GM21367 (cell line): Measurements from ENCODE around the gene FAM222A.

Experiments
- ATAC-seq: cut with Tn5 transposase; IDR thresholded peaks from one replicate; pipeline ENCODE4 v1.9.1; 2021; ENCODE audit not compliant: unreplicated experiment

FAM222A gene

GRCh38 chr12:109736552-109737108 lies 23.0 kb downstream of the FAM222A start:
- no peak for ATAC-seq

- no peak for ATAC-seq
Observed at GRCh38 chr12:109737126-109737525, 23.5 kb downstream of the FAM222A start.

DNA sequence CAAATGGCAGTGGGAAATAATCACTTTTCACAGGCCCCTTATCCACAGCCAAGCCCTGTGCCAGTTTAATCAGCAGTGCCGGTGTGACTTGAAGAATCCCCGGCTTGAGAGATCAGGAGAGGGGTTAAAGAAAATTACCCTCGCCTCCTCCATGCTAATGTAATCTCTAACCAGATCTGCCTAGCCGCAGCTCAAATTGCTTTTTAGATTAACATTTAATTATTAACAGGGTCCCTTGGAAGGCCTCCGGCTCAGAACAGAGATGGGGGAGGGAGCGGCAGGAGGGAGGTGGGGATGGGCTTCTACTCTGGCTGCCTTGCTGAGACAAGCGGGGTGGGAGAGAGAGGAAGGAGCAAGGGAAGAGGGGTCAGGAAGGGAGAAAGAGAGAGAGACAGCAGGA lies 24.0 kb downstream of the FAM222A start:
- no peak for ATAC-seq

- no peak for ATAC-seq
Observed at GRCh38 chr12:109738209-109738608, 24.6 kb downstream of the FAM222A start.

DNA sequence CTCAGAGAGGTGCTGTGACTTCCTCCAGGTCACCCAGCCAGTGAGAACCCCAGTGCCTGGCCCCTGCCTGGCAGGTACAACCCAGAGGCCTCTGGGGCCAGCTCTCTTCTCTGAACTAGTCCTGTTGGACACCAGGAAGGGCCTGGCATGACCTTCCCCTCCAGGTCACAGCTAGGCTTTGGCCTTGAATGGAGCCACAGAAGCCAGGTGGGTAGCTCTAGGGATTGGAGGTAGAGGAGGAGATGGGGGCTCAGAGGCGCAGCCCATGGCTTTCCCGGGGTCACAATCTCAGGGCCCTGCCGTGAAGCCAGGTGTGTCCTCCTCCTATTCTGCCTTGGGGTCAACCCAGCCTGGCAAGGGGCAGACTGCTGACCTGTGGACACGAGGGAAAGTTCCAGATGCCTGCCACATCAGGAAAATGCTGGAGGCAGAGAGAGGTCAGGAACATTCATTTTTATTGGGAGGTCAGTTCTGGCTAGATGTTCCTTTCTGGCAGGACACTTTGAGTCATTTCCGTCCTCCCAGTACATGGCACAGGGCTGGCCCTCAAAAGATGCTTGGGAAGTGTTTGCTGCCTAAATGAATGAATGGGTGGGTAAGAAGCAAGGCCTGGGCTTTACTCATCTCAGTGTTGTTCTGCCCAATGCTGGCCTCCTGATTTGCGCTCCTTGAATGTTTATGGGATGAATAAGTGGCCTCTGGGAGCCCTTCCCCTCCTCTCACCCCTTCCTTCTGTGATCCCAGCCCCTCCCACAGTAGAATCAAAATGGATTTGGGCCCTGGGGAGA lies 25.4 kb downstream of the FAM222A start:
- no peak for ATAC-seq

DNA sequence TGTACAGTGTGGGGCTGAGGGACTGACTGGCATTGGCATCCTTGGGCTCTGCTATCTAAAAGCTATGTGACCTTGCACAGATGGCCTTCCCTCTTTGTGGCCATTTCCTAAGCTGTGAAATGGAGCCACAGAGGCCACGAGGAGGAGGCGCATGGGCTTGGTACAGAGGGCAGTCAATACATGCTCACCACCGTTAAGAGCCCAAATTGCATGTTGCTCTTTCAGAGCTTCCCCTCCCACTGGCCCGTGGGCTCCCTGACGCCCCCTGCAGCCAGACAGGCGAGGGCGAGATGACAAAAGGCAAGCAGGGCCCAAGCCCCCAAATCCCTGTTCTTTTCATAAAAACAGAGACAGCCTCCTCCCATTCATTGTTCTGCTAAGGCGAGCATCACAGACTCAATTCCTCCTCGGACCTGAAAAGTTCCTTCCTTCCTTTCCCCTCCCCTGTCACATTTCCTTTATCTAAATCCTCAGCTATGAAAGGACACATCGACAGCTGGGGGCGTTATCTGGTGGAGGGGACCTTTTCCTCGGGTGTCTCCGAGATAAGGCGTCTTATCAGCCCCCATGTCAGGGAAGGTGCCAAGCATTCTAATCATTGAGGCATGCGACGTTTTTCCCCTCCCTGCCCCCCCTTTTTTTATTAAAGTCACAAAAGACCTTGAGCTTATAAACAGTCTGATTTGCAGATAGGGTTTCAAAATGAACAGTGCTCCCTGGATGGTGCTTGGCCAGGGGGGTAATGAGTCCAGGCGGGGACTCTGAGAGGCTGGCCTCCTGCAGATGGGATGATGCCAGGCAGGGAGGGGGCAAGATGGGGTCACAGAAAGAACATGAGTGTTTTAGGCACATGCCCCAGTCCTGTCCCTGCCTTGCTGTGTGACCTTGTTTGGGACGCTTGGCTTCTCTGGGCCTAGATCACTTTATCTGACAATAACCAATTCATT lies 26.4 kb downstream of the FAM222A start:
- no peak for ATAC-seq

- no peak for ATAC-seq
Observed at GRCh38 chr12:109740694-109741245, 27.1 kb downstream of the FAM222A start.

- ATAC-seq: no peak
Observed at GRCh38 chr12:109741286-109741969, 27.8 kb downstream of the FAM222A start.

DNA sequence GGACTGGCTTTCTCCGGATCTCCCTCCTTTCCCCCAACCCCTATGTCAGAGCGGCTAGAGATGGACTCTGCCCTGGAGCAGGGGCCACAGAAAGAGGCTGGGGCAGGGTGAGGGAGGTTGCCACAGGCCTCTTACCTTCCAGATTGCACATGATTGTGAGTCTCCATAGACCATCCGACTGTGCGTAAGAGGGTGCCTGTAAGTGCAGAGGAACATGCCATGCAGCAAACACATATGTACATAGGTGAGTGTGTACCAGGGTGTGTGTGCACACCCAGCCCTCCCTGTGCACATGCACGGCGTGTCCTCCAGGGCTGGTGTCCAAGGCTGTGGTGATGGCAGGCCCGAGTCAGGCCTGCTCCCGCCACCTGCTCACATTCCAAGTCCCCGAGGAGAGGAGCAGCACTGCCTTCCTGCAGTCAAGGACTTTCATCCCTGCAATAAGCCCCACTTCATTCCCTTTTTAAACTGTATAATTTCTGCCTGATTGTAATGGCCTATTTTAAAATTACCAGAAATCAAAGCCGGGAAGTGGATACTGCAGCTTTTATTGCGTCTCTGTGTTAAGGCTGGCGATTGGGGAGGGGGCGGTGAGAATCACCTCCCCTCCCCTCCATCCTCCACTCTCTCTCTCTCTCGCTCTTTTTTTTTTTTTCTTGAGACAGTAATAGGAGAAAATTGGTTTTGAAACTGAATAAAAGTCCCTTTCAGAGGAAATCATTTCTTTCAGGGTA lies 28.5 kb downstream of the FAM222A start:
- no peak for ATAC-seq

DNA sequence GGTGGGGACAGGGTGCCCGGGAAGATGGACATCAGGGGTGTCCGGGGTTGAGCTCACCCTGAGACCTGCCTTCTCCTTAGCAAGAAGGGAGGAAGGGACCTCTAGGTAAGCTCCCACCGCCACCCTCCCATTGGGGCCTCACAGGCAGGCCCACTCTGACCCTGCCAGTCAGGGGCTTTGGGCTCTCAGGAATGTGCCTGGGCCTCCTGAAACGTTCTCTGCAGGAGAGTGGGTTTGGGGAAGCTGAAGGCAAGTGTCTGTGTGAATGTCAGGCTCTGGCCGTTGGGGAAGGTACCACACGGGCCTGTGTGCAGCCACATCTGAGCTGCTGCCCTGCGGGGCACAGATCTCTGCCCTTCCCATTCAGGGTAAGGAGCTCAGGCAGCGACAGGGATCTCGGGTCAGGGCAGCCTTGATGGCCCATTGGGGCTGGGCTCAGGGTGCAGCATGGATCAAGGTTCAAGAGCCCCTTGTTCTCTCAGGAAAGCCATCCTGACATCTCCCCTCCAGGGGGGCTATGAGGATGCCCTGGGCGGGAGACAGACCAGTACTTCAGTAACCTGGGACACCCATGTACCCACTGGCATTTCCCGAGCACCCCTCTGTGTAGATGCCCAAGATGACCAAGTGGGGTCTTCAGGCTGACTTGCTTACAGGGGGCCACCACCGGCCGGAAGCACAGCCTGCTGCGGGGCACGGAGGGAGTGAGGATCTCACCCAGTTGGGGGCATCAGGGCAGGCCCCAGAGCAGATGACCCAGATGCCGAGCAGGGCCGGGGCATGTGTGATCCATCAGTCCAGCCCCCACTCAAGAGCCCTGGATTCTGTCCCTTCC lies 29.7 kb downstream of the FAM222A start:
- no peak for ATAC-seq

- no peak for ATAC-seq
Observed at GRCh38 chr12:109744026-109744425, 30.4 kb downstream of the FAM222A start.

- no peak for ATAC-seq
Observed at GRCh38 chr12:109744986-109745942, 31.6 kb downstream of the FAM222A start.

GRCh38 chr12:109752117-109753053 lies 38.8 kb downstream of the FAM222A start:
- no peak for ATAC-seq

DNA sequence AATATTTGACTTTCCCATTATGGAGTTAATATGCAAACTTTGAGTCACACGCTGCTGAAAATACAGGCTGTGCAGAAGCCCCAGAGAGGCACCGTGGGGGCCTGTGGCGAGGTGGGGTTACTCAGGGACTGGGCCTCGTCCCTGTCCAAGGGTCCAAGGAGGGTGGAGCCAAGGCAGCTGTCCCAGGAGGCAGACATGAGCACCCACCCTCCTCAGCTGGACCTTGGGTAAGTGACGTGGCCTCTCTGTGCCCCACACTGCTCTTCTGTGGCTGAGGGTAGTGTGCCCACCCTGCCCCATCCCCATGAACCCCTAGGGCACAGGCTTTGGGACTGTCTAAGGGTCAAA lies 39.4 kb downstream of the FAM222A start:
- ATAC-seq: no peak

DNA sequence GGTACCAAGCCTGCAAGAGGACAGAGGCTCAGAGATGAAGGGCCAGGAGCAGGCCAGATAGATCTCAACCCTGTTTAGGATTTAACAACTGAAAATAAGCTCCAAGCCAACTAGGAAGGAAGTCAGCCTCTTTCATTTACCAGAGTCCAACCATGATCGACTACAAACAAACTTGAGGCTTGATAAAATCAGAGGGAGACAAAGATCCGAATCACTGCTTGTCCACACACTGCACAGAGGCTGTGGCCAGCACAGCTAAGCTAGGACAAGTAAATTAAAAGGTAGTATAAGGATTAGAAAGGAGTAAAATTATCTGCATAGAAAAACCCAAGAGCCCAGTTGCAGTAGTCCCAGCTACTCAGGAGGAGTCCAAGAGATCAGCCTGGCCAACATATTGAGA lies 40.3 kb downstream of the FAM222A start:
- ATAC-seq: no peak

DNA sequence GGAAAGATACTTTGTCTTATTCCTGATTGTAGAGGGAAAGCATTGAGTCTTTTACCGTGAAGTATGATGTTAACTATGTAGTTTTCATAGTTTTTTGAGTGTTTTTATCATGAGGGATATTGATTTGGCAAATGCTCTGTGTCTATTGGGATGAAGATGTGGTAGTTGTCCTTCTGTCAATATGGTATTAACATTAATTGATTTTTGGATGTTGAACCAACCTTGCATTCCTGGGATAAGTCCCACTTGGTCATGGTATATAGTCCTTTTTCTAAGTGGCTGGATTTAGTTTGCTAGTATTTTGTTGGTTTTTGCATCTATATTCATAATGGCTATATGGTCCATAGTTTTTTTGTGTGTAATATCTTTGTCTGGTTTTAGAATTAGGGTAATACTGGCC lies 42.8 kb downstream of the FAM222A start:
- ATAC-seq: no peak

DNA sequence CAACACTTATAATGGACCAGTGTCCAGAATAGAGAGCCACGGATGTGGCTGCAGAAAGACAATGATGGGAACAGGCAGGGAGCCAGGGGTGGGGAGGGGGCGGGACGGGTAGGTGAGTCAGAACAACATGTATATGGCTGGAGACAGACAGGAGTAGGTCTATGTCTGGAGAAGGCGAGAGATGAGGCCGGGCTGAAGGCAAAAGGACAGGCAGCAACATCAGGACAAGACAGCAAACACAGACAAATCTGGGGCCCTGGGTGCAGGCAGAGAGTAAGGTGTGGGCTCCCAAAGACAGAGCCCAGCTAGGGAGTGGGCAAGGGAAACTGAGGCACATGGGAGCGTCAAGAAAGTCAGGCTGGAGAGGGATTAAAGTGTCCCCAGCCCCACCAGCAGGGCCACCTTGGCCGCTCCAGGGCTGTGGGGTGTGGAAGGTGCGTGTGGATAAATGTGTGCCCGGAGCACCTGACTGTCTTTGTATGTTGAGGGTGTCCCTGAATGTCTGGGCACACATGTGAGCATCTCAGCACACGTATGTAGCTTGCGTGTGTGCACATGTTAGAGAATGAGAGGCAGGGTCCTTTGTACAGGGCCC lies 44.1 kb downstream of the FAM222A start:
- ATAC-seq: no peak
